Measurements from ENCODE around the gene FZD1.

The FZD1 gene

GRCh38 chr7:91264046-91264923, at the start of gene FZD1:
Gene FZD1, plus strand, starts transcription at chr7:91264433. Its CDS starts 448 bp downstream, at chr7:91264881.
- H3K27ac ChIP-seq = peak within 1 kb of the TSS; percentile 95
- no peak for TF ChIP-seq ZFX (IDR thresholded peaks at IDR 0.05; ENCODE audit: borderline replicate concordance)
- peak; percentile 30; the same call in 1 of the 2 replicates for TF ChIP-seq CTCF (IDR thresholded peaks at IDR 0.05)

GRCh38 chr7:91226411-91226810, 37.8 kb upstream of the FZD1 start:
- TF ChIP-seq ZFX (IDR thresholded peaks at IDR 0.05; ENCODE audit: borderline replicate concordance) = no peak
- TF ChIP-seq CTCF (IDR thresholded peaks at IDR 0.05) = no peak
- H3K27ac ChIP-seq = no peak overlapping the region

- TF ChIP-seq CTCF (IDR thresholded peaks at IDR 0.05) (no peak), ZFX (IDR thresholded peaks at IDR 0.05; ENCODE audit: borderline replicate concordance) (no peak)
- H3K27ac ChIP-seq = no peak overlapping the region
Measured at GRCh38 chr7:91228327-91228726, 35.9 kb upstream of the FZD1 start.

GRCh38 chr7:91228927-91229558, 35.2 kb upstream of the FZD1 start:
- no peak overlapping the region for H3K27ac ChIP-seq
- TF ChIP-seq CTCF (IDR thresholded peaks at IDR 0.05) (no peak), ZFX (IDR thresholded peaks at IDR 0.05; ENCODE audit: borderline replicate concordance) (no peak)

GRCh38 chr7:91230100-91230499, 34.1 kb upstream of the FZD1 start:
- H3K27ac ChIP-seq = no peak overlapping the region
- TF ChIP-seq ZFX (IDR thresholded peaks at IDR 0.05; ENCODE audit: borderline replicate concordance) (no peak), CTCF (IDR thresholded peaks at IDR 0.05) (no peak)

- TF ChIP-seq CTCF (IDR thresholded peaks at IDR 0.05) (no peak), ZFX (IDR thresholded peaks at IDR 0.05; ENCODE audit: borderline replicate concordance) (no peak)
- no peak overlapping the region for H3K27ac ChIP-seq
Measured at GRCh38 chr7:91230503-91230902, 33.7 kb upstream of the FZD1 start.

GRCh38 chr7:91233212-91233611, 31.0 kb upstream of the FZD1 start:
- TF ChIP-seq ZFX (IDR thresholded peaks at IDR 0.05; ENCODE audit: borderline replicate concordance) = no peak
- no peak for TF ChIP-seq CTCF (IDR thresholded peaks at IDR 0.05)

More at GRCh38 chr7:91233212-91233611, 31.0 kb upstream of the FZD1 start:
- no peak overlapping the region for H3K27ac ChIP-seq
